Measurements from ENCODE around the gene INHBC.

The INHBC gene

DNA sequence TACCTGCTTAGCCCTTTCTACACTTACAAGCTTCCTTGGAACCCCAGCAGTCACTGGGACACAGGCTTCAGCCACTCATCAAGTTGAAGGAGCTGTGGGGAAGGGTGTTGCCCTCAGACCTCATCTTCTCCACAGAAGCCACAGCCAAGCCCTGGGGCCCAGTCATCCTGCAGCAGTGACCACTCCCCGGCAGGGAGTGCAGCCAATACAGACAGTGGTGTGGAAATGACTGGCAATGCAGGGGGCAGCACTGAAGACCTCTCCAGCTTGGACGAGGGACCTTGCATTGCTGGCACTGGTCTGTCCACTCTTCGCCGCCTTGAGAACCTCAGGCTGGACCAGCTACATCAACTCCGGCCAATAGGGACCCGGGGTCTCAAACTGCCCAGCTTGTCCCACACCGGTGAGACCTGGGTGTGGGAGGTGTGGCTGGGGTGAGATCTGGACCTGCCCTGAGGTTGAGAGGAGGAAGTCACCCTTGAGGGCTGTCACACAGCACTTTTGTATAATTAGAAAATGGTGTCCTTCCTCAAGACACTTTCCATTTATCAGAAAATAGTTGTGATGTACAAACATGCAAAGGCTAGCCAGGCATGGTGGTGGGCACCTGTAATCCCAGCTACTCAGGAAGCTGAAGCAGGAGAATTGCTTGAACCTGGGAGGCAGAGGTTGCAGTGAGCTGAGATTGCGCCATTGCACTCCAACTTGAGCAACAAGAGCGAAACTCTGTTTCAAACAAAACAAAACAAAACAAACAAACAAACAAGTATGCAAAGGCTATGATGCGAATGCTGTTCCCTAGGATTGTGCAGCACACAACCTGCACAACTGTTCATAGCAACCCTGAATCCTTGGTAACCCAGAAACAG is 34.9 kb downstream of the INHBC start:
- DNase-seq, result no peak

DNA sequence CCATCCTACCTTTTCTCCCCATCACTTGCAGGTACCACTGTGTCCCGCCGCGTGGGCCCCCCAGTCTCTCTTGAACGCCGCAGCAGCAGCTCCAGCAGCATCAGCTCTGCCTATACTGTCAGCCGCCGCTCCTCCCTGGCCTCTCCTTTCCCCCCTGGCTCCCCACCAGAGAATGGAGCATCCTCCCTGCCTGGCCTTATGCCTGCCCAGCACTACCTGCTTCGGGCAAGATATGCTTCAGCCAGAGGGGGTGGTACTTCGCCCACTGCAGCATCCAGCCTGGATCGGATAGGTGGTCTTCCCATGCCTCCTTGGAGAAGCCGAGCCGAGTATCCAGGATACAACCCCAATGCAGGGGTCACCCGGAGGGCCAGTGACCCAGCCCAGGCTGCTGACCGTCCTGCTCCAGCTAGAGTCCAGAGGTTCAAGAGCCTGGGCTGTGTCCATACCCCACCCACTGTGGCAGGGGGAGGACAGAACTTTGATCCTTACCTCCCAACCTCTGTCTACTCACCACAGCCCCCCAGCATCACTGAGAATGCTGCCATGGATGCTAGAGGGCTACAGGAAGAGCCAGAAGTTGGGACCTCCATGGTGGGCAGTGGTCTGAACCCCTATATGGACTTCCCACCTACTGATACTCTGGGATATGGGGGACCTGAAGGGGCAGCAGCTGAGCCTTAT is 35.8 kb downstream of the INHBC start:
- DNase-seq, result no peak

DNA sequence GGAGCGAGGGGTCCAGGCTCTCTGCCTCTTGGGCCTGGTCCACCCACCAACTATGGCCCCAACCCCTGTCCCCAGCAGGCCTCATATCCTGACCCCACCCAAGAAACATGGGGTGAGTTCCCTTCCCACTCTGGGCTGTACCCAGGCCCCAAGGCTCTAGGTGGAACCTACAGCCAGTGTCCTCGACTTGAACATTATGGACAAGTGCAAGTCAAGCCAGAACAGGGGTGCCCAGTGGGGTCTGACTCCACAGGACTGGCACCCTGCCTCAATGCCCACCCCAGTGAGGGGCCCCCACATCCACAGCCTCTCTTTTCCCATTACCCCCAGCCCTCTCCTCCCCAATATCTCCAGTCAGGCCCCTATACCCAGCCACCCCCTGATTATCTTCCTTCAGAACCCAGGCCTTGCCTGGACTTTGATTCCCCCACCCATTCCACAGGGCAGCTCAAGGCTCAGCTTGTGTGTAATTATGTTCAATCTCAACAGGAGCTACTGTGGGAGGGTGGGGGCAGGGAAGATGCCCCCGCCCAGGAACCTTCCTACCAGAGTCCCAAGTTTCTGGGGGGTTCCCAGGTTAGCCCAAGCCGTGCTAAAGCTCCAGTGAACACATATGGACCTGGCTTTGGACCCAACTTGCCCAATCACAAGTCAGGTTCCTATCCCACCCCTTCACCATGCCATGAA is 36.5 kb downstream of the INHBC start:
- no peak for DNase-seq

DNA sequence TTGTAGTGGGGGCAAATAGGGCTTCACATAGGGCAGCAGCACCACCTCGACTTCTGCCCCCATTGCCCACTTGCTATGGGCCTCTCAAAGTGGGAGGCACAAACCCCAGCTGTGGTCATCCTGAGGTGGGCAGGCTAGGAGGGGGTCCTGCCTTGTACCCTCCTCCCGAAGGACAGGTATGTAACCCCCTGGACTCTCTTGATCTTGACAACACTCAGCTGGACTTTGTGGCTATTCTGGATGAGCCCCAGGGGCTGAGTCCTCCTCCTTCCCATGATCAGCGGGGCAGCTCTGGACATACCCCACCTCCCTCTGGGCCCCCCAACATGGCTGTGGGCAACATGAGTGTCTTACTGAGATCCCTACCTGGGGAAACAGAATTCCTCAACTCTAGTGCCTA is 37.1 kb downstream of the INHBC start:
- no peak for DNase-seq

DNA sequence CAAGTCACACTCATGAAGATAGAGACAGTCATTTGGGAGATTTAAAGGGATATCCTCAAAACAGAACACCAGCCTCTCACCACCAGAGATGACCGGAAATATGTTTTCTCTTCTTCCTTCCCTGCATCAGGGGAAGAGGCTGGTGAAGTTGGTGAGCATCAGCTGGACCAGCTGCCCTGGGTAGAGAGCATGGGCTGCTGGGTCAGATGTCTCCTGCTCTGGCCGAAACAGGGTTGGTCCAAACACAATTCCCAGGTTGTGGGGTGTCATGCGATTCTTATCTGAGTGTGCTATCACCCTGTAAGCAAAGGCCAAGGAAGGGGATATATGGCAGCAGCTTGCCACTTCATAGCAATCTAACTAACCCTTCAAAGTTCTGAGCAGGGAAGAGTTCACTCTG is 37.8 kb downstream of the INHBC start:
- DNase-seq, result no peak

DNA sequence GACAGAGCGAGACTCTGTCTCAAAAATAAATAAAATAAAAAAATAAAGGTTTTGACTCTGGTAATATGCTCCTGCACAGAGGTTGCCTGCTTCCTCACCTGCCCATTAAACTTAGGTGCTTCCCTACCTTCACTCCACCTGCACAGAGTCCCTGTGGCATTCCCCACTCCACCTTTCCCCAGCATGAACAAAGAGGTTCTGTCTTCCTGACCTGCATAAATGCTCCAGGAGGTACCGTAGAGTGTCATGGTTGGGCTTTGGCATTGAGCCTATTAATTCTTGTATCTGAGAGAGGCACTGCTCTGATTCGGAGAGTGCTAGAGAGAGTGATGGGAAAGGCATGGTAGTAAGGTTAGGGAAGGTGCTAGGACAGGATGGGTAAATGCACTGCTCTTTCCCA is 38.8 kb downstream of the INHBC start:
- DNase-seq, result no peak

DNA sequence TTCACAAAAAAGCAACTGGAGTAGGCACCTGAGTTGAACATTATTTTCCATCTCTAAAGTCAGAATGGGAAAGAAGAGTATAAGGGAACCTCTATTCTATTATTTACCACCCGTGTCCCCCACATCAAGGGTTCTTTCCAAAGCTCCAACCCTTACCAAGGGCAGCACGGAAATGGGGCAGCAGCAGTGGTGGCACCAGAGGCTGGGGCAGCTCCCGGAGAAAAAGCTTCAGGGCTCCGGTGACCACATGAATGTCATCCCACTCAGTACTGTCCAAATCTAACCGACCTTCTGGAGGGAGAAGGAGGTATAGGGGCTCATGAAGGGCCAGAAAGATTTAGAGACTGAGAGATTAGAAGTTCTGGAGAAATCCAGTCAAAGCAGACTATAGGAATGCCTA is 39.3 kb downstream of the INHBC start:
- DNase-seq, result no peak

DNA sequence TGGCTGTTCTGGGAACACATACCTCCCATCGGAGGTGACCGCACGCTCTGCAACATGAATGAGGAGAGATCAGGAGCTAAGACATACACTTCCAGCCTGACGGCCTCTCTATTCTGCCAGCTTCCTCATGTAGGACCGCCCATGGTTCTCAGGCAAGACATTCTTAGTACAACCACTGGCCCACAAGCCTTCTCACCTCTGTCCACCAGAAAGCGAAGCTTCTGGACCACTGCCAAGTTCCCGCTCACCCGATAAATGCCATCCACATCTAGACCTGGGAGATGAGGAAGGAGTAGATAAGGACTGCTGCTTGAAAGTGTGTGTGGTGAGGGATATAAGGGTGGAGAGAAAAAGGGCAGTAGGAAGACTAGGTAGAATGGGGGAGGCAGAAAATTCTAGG is 39.8 kb downstream of the INHBC start:
- DNase-seq, result no peak

DNA sequence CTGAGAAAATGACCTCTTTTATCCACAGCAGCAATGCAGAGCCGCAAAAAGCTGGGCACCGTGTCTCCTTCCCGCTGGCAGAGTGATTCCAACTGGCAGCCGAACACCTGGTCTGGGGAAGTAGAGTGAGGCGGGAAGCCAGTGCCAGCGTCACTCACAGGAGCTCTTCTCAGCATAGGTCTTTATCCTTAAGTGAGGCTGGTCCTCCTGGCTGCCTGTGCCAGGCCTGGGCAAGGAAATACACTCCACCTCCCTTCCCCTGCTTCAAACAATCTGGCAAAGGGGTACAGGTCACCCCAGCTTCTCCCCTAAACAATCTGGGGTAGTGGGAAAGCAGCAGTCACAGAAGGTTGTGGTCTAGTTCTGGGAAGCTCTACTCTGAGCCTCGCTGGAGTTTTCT is 40.3 kb downstream of the INHBC start:
- no peak for DNase-seq

DNA sequence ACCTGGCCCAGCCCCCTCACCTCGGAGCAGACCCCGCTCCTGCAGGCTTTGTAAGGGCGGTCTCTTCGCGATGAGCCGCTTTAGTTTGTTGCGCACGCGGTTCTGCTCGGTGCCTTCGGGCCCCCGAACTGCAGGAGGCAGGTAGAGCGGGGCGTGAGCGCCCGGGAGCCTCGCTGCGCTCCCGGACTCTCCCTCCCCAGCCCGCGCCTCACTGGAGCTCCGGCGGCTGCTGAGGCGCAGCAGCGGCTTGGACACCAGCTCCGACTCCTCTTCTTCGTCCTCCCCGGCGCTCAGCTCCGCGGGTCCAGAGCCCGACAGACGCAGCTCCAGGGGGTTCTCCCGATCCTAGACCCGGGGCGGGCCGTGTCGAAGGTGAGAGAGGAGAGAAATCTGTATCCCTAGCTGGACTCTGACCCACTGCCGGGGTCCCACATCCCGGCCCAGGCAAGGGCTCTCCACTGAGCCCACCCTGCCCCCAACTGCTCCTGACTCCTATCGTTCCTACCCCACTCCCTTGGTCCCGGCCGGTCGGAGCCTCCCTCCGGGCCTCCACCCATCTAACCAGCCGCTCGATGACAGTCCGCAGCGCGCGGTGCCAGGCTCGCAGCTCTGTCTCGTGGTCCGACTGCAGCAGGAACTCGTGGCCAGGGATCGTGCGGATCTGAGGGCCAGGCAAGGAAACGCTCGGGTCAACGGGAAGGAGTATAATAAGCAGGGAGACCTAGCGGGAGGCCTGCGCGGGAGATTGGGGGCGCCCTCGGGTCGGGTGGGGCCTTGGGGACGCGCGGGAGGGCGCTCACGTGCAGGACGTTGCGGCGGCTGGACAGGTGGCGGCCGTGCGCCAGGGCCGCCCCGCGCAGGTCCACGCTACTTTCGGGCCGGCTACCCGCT is 40.9 kb downstream of the INHBC start:
- DNase-seq, result peak in 1 of 6 experiments; percentile 9

DNA sequence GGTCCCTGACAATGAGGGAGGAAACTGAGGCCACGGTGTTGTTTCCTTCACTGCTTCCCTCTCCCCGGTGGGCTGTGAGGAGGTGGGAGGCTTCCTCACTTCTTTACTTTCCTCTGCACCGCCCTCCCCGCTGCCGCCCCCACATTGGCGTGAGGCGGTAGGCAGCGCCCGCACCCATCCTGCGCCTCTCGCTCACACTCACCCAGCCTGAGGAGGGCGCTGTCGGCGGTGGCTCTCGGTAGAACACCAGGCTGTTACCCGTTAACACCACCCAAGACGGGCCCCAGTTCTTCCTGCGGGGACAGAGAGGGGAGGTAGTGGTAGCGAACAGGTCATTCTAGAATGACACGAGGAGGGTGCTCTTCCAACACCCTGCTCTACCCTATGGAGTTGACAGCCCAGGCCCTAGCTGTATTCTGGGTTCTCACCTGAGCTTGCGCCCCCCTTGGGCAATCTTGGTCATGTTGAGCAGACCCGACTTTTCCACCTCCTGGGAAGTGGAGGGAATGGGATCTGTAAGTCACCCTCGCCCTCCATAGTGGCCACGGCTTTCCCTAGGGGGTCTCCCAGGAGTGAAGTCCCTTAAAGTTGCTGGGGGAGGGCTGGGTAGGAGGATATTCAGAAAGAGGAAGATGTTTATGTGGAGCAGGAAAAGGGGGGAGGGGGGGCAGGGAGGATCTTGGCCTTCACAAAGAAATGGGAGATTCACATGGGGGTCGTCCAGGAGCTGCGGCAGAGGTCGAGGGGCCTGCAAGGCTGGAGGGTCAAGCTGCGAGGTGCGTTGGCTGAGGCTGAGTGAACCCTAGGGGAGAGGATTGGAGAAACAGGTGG is 41.8 kb downstream of the INHBC start:
- DNase-seq, result peak; percentile 43 to 70 (median 56)

DNA sequence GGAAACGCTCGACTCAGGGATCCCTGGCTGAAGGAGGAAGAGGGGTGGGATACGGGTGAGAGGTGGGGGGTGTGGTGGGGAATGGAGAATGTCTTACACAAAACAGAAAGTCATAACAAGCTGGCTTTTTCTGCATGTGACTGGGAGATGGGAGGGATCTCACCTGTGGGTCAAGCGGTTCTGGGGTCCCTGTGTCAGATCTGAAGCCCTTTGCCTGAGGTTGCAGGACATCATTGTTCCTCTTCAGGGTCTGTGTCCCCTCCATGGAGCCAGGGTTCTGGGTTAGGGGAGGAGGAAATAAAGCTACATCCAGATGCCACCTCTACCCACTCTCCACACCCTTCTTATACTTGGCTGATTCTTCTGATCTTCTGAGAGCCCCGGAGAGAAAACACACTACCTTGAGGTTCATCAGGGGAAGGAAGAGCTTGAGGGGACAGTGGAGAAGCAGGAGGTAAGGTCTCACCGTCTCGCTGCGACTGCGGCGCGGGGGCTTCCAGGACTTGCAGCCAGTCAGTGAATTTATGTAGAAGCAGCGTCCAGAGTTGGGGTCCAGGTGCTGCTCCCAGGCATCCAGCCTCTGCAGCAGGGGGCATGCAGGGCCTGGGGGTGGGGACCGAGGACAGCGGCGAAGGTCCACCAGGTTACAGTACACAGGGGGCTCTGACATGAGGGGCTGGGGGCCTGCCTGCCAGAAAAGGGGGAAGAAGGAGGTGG is 42.6 kb downstream of the INHBC start:
- peak in 4 of 6 experiments; percentile 32 to 63 (median 40) for DNase-seq

DNA sequence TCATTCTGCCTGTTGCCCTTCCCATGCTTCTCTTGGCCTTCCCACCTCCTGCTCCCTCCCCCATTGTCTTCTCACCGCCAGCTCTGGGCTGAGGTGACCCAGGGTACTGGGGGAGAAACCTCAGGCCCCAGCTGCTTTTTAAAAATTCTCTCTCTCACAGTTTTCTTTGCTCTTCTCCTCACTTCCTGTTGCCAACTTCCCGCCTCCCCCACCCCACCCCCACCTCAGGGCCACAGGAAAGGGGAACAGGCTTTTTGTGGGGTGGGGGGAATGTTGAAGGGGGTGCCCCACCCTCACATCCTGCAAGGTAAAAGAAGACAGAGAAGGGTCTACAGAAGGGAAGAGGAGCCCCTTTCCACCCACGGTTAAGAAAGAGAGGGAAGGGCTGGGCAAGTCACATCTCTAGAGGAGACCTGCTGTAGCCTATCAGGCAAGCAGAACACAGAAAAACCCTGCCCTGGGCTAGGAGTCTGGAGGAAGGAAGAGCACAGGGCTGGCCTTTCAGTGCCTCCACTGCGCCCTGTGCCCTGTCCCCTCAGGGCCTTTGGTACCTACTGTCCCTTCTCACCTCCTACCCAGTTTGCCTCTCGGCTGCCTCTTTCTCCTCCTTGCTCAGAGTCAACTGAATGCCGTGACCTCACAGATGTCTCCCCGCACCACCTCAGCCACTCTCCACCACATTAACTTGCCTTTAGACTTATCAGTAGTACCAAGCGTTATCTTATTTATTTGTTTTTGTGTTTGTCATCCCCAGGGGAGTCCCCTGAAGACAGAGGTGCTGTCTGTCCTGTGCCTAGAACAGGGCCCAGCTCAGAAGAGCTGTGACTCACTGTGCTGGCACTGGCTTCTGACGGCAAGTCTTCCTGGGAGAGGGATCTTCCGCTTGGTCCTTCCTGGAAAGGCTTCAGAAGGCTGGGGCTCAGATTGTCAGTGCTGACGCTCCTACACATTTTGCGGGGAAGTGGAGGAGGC is 43.4 kb downstream of the INHBC start:
- peak; percentile 49 to 78 (median 64) for DNase-seq

DNA sequence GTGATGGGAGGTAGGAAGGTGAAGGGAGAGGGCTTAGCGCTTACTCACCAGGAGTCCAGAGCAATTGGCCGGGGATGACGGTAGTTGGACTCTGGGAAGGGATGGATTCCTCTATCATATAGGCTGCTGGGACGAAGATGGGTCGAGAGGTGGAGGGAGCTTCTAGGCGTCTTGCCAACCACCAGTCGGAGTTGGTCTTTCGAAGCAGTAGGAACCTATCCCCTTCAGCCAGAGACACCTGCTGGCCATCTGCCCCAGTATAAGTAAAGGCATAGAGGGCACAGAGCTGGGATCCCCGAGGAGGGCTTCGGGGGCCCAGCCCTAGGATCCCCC is 44.4 kb downstream of the INHBC start:
- no peak for DNase-seq

DNA sequence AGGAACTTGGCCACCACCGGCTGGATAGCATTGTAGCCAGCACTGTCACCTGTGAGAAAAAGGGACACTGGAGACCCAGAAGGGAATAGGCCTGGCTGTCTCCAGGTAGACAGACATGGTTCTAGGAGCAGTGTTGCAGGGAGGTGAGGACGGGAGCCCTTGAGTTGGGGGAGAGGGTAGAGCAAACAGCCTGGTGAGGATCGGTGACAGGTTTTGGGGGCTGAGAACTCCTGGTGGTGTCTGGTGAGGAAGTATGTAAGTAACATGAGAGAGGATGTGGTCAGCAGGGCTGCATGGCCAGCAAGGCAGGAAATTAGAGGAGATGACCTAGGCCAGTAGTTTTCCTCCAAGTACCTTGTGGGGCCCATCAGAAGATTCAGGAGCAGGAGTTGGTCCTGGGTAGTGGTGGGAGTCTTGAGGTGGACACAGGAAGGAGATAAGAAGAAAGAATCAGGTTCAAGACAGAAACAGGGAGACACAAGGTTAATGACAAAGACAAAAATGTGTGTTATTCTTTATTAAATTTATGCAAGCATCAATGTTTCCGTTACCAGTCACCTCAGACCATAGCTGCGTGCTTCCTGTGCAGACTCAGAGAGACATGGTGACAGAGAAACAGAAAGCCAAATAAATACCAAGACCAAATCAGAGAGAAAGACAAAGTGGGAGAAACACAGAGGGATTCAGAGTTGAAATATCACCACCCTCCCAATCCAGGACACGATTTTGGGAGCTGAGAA is 45.0 kb downstream of the INHBC start, which contains the start of gene ARHGAP9:
ARHGAP9 (minus strand) TSS at position 491 of the 740 bp plus-strand sequence; CDS start at position 31, 460 bp downstream.
- DNase-seq, result peak in 5 of 6 experiments; percentile 57 to 86 (median 83)

DNA sequence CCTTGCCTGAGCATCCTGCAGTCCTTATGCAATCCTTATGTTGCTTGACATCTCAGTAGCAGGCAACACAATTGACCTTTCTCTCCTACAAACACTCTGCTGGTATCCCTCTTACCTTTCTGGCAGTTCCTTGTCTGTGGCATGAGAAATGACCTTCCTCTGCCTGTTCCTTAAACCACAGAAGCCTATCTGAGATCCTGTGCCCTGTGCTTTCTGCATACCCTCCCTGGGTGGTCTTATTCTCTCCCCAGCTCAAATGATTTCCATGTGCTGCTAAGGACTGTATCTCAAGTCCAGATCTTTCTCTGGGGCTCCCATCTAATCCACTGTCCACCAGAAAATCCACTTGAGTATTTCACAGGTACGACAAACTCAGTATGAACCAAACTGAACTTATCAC is 47.1 kb downstream of the INHBC start:
- DNase-seq, result no peak

DNA sequence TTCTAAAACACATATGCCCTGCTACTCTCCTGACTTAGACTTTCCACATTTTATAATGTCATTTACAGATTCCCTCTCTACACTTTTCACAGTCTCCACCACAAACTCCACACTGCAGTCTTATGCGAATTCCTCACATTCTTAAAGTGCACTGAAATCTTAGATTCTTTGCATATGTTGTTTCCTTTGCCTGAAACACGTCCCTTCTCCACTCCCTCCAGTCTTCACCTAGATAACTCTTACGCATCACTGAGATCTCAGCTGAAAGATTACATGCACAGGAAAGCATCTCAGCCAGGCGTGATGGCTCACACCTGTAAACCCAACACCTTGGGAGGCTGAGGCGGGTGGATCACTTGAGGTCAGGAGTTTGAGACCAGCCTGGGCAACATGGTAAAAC is 48.9 kb downstream of the INHBC start:
- DNase-seq, result no peak

DNA sequence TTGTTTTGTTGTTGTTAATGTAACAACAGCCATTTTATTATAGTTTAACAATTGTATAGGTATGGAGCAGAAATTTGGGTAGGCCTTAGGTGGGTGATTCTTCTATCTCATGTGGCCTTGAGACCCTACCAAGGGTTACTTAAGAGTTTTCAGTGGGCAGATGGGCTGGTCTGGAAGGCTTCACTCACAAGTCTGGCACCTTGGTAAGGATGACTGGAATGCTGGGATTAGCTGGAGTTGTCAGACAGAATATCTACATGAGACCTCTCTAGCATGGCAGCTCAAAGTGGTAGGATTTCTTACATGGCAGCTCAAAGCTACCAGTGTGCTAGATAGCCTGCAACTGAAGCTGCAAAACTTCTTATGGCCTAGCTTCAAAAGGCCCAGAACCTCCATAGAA is 51.1 kb downstream of the INHBC start:
- no peak for DNase-seq

DNA sequence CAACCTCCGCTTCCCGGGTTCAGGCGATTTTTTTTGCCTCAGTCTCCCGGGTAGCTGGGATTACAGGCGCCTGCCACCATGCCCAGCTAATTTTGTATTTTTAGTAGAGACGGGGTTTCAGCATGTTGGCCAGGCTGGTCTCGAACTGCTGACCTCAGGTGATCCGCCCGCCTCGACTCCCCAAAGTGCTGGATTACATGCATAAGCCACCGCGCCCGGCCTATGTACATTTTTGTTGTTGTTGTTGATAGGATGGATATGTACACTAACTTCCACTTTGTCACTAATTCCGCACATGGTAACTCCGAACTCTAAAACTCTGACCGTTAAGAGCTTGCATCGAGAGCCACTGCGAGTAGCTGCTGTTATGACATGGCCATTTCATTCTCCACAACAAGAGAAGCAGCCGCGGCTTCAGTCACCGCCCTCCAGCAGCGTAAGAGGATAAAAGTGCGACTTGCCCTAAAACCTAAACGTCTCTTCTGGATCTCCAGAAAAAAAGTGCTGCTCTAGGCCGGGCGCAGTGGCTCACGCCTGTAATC is 52.5 kb downstream of the INHBC start:
- no peak for DNase-seq
